Astrocyte of the cerebellum (primary cell): ENCODE data around the gene C2orf76.

Source experiments
- DNase-seq: peaks from one replicate; pipeline ENCODE4 v3.0.0-alpha.2; 2011; ENCODE audit warnings: low read depth
- H3K4me3 ChIP-seq: 2 replicates; pipeline ENCODE4 v1.5.1; 2011; ENCODE audit warnings: mild to moderate bottlenecking, low read depth, low read length, moderate library complexity
- CTCF ChIP-seq: IDR thresholded peaks from 2 replicates; pipeline ENCODE4 v1.5.1; 2012; ENCODE audit warnings: low read length, low read depth, moderate library complexity, mild to moderate bottlenecking; ENCODE audit errors: missing control alignments
- in situ Hi-C: cut with HindIII; loops from 2 replicates; pipeline ENCODE4 v1.10.0; 2017; ENCODE audit warnings: low sequenced_read_pairs

C2orf76 gene

GRCh38 chr2:119389615-119390306 is 23.1 kb upstream of the C2orf76 start:
- H3K4me3 ChIP-seq, result no peak overlapping the region
- in situ Hi-C loops, result no loop called here
- no peak for TF ChIP-seq CTCF
- DNase-seq, result no peak

- in situ Hi-C loops, result no loop called here
- peak; percentile 60 for TF ChIP-seq CTCF
- no peak overlapping the region for H3K4me3 ChIP-seq
- peak; percentile 60 for DNase-seq
Measured at GRCh38 chr2:119387381-119388129, 20.9 kb upstream of the C2orf76 start.

- no peak overlapping the region for H3K4me3 ChIP-seq
- no peak for TF ChIP-seq CTCF
- in situ Hi-C loops, result no loop called here
- DNase-seq, result no peak
Measured at GRCh38 chr2:119385466-119385865, 18.8 kb upstream of the C2orf76 start.

GRCh38 chr2:119384971-119385370 is 18.3 kb upstream of the C2orf76 start:
- H3K4me3 ChIP-seq, result no peak overlapping the region
- in situ Hi-C loops, result no loop called here
- no peak for DNase-seq
- TF ChIP-seq CTCF, result no peak

GRCh38 chr2:119383410-119384140 is 16.9 kb upstream of the C2orf76 start:
- DNase-seq, result no peak
- in situ Hi-C loops, result no loop called here
- no peak for TF ChIP-seq CTCF
- no peak overlapping the region for H3K4me3 ChIP-seq

- no peak for DNase-seq
- H3K4me3 ChIP-seq, result no peak overlapping the region
- TF ChIP-seq CTCF, result no peak
- in situ Hi-C loops, result no loop called here
Measured at GRCh38 chr2:119378566-119378965, 11.9 kb upstream of the C2orf76 start.
